Calu3 (cell line): ENCODE measurements around the gene LRRC56. TPM values are rescaled to one million over a fixed set of nuclear protein-coding genes. Genes with fewer than 3 reads are reported as not detected.

Source experiments
- BruUV-seq: library from RNA; stranded (reverse); fragments of 400-500 nt; replicated peaks from 2 replicates; lab custom pipeline; 2021; lab: Mats Ljungman, UMichigan
- CTCF ChIA-PET: fragments of 300-600 bp; sonication (Branson Sonifier 250); formaldehyde crosslinking; loops from one replicate; lab custom pipeline; 2022; ENCODE audit warnings: antibody characterized with exemption; lab: Charles Lee
- DNase-seq: peaks from one replicate; pipeline ENCODE4 v3.0.0; 2022
- H3K27ac Mint-ChIP-seq: one replicate; pipeline ENCODE4 v1.8.0; 2022; ENCODE audit warnings: mixed read lengths; ENCODE audit not compliant: unreplicated experiment
- H3K27me3 Mint-ChIP-seq: one replicate; pipeline ENCODE4 v1.8.0; 2022; ENCODE audit warnings: mixed read lengths; ENCODE audit not compliant: unreplicated experiment
- H3K36me3 Mint-ChIP-seq: one replicate; pipeline ENCODE4 v1.8.0; 2022; ENCODE audit warnings: mild to moderate bottlenecking, moderate library complexity, mixed read lengths; ENCODE audit not compliant: insufficient read depth, unreplicated experiment
- H3K4me1 Mint-ChIP-seq: one replicate; pipeline ENCODE4 v1.8.0; 2022; ENCODE audit warnings: mild to moderate bottlenecking, low read depth, mixed read lengths; ENCODE audit not compliant: unreplicated experiment
- H3K4me3 Mint-ChIP-seq: one replicate; pipeline ENCODE4 v1.8.0; 2022; ENCODE audit warnings: mild to moderate bottlenecking, low read depth, moderate library complexity, mixed read lengths; ENCODE audit not compliant: unreplicated experiment
- H3K9me3 Mint-ChIP-seq: one replicate; pipeline ENCODE4 v1.8.0; 2022; ENCODE audit warnings: low read depth, mixed read lengths; ENCODE audit not compliant: unreplicated experiment
- intact Hi-C: fragments of 100-400 bp; cut with micrococcal nuclease; formaldehyde crosslinking; loops from one replicate; pipeline ENCODE4 v1.10.0; 2022; ENCODE audit not compliant: unreplicated experiment
- total RNA-seq: library from RNA; stranded (reverse); gene quantifications from 2 replicates; pipeline ENCODE4 v1.2.3, GENCODE V29; 2022
- TF ChIP-seq, protein P1 (sequence below): fragments of 200-600 bp; IDR thresholded peaks from one replicate; pipeline ENCODE4 v1.8.0; 2022; ENCODE audit warnings: antibody characterized with exemption; ENCODE audit not compliant: unreplicated experiment

The LRRC56 gene
- total RNA-seq, 1 experiment from 2014 or later: 2.6 TPM

DNA sequence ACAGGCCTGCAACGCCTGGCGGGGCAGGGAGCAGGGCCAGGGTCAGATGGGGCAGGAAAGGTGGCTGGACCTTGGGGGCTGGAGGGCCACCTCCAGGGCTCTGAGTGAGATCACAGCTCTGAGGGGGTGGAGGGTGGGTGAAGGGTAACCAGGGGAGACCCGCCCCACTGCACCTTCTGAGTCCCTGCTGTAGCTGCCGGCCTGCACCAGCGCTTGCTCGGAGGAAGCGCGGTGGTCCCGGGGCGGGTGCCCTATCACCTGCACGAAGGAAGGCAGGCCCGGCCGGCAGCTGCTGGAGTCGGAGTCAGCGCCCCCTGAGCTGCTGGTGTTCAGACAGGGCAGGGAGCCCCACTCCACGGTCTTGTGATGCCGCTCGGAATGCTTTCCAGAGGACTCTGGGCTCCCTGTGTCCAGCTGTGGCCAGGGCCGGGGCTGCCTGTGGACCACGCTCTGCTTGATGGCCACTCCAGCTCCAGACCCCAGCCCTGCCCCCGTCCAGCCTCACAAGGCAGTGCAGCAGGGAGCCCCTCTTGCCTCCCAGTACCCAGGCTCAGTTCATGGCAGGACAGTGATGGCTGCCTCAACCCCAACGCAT is 19.4 kb downstream of the LRRC56 start:
- Mint-ChIP-seq H3K27ac (no peak overlapping the region), H3K4me1 (no peaks in the 10 kb centered on the region), H3K27me3 (no peaks in the 10 kb centered on the region), H3K9me3 (no peaks in the 10 kb centered on the region), H3K36me3 (peaks cover 60% of the 10 kb centered on the region), H3K4me3 (peak overlapping the region; percentile 54)
- TF ChIP-seq, protein P1, sequence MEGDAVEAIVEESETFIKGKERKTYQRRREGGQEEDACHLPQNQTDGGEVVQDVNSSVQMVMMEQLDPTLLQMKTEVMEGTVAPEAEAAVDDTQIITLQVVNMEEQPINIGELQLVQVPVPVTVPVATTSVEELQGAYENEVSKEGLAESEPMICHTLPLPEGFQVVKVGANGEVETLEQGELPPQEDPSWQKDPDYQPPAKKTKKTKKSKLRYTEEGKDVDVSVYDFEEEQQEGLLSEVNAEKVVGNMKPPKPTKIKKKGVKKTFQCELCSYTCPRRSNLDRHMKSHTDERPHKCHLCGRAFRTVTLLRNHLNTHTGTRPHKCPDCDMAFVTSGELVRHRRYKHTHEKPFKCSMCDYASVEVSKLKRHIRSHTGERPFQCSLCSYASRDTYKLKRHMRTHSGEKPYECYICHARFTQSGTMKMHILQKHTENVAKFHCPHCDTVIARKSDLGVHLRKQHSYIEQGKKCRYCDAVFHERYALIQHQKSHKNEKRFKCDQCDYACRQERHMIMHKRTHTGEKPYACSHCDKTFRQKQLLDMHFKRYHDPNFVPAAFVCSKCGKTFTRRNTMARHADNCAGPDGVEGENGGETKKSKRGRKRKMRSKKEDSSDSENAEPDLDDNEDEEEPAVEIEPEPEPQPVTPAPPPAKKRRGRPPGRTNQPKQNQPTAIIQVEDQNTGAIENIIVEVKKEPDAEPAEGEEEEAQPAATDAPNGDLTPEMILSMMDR: no peak
- no peak for DNase-seq
- BruUV-seq: no TSS peak
- intact Hi-C loops: loop anchor here (10.0 kb wide), 1 partner anchor 168 kb away; no protein-coding TSS in a partner anchor
- CTCF ChIA-PET: interaction anchor here (0.9 kb wide), 1 partner anchor 31 kb away, joined by 3 read pairs; no protein-coding TSS in a partner anchor

DNA sequence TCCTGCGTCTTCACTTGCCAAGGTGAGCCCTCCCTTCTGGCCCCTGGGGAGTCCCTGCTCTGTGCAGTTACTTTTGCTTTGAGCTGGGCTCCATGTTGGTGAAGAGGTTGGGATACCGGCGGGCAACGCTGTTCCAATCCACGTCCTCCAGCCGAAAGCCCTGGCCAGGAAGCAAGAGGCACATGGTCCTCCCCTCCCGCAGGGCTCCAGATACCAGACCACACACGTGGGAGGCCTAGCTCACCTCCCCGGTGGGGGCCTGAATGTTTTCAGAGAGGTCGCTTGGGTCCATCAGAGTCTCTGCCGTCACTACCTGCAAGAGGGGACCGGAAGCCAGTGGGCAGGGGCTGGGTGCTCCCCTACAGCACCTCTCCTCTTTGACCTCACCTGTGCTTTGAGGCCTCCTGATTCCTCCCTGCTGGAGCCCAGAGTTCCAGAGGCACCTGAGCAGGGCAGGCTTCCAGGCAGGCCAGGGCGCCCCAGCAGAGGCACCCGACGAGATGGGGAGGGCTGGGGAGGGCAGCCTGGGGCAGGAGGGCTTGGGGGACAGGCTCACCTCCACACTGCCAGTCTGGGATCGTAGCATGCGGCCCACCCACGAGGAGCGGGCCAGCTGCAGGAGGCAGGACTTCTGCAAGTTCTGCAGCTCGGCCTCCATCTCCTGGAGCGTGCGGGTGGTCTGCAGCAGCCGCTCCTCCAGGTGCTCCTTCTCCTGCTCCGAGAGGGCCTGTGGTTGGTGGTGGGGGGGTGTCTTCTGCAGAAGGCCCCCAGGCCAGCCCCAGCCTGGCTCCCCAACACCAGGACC is 20.2 kb downstream of the LRRC56 start:
- CTCF ChIA-PET: interaction anchor here (0.5 kb wide), 1 partner anchor 147 kb away, joined by 4 read pairs; no protein-coding TSS in a partner anchor
- H3K9me3 Mint-ChIP-seq: no peaks in the 10 kb centered on the region
- no TSS peak for BruUV-seq
- H3K36me3 Mint-ChIP-seq: peaks cover 65% of the 10 kb centered on the region
- intact Hi-C loops: loop anchor here (10.0 kb wide), 1 partner anchor 167 kb away; no protein-coding TSS in a partner anchor
- no peak overlapping the region for H3K4me3 Mint-ChIP-seq
- H3K4me1 Mint-ChIP-seq: no peaks in the 10 kb centered on the region
- H3K27me3 Mint-ChIP-seq: no peaks in the 10 kb centered on the region
- DNase-seq: no peak
- H3K27ac Mint-ChIP-seq: no peak overlapping the region
- TF ChIP-seq, protein P1: no peak

DNA sequence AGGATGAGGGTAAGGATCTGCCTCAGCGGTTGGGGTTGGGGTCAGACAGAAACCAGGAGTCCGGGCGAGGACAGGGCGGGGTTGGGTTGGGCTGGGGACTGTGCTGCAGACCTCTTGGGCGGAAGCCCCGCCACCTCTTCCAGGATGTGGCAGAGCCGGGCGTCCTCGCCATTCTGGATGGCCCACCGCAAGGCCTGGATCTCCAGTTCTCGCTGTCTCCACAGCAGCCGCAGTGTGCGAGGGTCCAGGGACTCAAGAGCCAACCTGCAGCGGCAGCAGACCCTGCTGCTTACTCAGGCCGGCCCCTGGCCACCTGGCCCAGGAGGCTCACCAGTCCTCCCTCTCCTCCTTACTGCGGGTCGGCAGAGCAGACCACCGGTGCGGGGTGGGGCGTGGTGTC is 21.2 kb downstream of the LRRC56 start:
- no peak for DNase-seq
- no peak overlapping the region for H3K4me3 Mint-ChIP-seq
- no peak overlapping the region for H3K27ac Mint-ChIP-seq
- no peaks in the 10 kb centered on the region for H3K27me3 Mint-ChIP-seq
- CTCF ChIA-PET: no interaction called here
- H3K4me1 Mint-ChIP-seq: no peaks in the 10 kb centered on the region
- TF ChIP-seq, protein P1: no peak
- H3K36me3 Mint-ChIP-seq: peaks cover 64% of the 10 kb centered on the region
- H3K9me3 Mint-ChIP-seq: no peaks in the 10 kb centered on the region
- no TSS peak for BruUV-seq
- intact Hi-C loops: loop anchor here (10.0 kb wide), 1 partner anchor 166 kb away; no protein-coding TSS in a partner anchor

DNA sequence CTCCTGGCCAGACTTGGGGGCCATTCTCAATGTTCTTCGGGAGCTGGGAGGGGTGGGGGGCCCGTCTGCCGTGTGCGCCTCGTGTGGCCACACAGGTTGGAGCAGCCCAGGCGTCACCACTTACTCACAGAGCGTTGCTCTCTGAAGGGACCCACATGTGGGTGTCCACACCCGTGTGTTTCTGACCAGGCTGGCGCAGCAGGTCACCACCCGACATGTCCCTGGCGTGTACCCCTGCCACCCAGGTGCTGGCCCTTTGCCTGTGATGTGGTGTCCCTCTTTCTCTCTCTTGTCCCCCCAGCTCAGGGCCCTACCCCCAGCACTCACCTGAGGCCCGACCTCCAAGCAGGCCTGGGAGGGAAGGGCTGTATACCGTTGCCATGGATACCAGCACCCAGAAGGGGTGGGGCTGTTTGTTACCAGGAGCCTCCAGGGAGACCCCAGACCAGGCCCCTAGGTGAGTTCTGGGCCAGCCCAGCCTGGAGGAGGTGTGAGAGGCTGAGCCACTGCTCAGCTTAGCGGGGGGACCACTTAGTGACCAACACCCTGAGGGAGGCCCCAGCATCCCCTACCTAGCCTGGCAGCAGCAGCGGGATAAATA is 21.8 kb downstream of the LRRC56 start:
- Mint-ChIP-seq H3K36me3 (peaks cover 70% of the 10 kb centered on the region), H3K4me1 (no peaks in the 10 kb centered on the region), H3K27ac (peak overlapping the region; percentile 13), H3K9me3 (no peaks in the 10 kb centered on the region), H3K4me3 (no peak overlapping the region), H3K27me3 (no peaks in the 10 kb centered on the region)
- CTCF ChIA-PET: no interaction called here
- TF ChIP-seq, protein P1: no peak
- no peak for DNase-seq
- no TSS peak for BruUV-seq
- intact Hi-C loops: loop anchor here (10.0 kb wide), 1 partner anchor 166 kb away; no protein-coding TSS in a partner anchor
